ENCODE measurements around the gene GPD1L. TPM values are rescaled to one million over a fixed set of nuclear protein-coding genes. Genes with fewer than 3 reads are reported as not detected.
"Not testable (repeated sequence)": the region's sequence is repeated elsewhere in the genome, so short reads cannot be mapped to it uniquely, and the experiment has no call there.

GPD1L gene
- polyA plus RNA-seq (2012; ENCODE audit: insufficient read depth, insufficient read length): 20.2 TPM

- H3K4me3 ChIP-seq (ENCODE audit: low read length): peak within 1 kb of the TSS; percentile 67
- peak; percentile 87 for DNase-seq (ENCODE audit: low read depth, low spot score)
Measured at GRCh38 chr3:32106132-32106928, at the start of gene GPD1L. GPD1L (plus strand) TSS chr3:32106620; CDS start chr3:32106712, 92 bp downstream.

GRCh38 chr3:32058465-32058864 lies 48.0 kb upstream of the GPD1L start:
- not testable (repeated sequence) for H3K4me3 ChIP-seq (ENCODE audit: low read length); DNase-seq (ENCODE audit: low read depth, low spot score)

GRCh38 chr3:32062950-32063582 lies 43.4 kb upstream of the GPD1L start:
- no peak for DNase-seq (ENCODE audit: low read depth, low spot score)
- H3K4me3 ChIP-seq (ENCODE audit: low read length): no peak overlapping the region

GRCh38 chr3:32066686-32067085 lies 39.7 kb upstream of the GPD1L start:
- no peak overlapping the region for H3K4me3 ChIP-seq (ENCODE audit: low read length)
- DNase-seq (ENCODE audit: low read depth, low spot score): no peak

- not testable (repeated sequence) for H3K4me3 ChIP-seq (ENCODE audit: low read length); DNase-seq (ENCODE audit: low read depth, low spot score)
Measured at GRCh38 chr3:32074194-32074593, 32.2 kb upstream of the GPD1L start.

- no peak for DNase-seq (ENCODE audit: low read depth, low spot score)
- no peak overlapping the region for H3K4me3 ChIP-seq (ENCODE audit: low read length)
Measured at GRCh38 chr3:32076566-32076965, 29.9 kb upstream of the GPD1L start.

GRCh38 chr3:32077260-32078084 lies 28.9 kb upstream of the GPD1L start:
- H3K4me3 ChIP-seq (ENCODE audit: low read length): no peak overlapping the region
- no peak for DNase-seq (ENCODE audit: low read depth, low spot score)

- no peak for DNase-seq (ENCODE audit: low read depth, low spot score)
- no peak overlapping the region for H3K4me3 ChIP-seq (ENCODE audit: low read length)
Measured at GRCh38 chr3:32078085-32078634, 28.3 kb upstream of the GPD1L start.

GRCh38 chr3:32078864-32079263 lies 27.6 kb upstream of the GPD1L start:
- no peak for DNase-seq (ENCODE audit: low read depth, low spot score)
- H3K4me3 ChIP-seq (ENCODE audit: low read length): no peak overlapping the region

GRCh38 chr3:32082721-32083120 lies 23.7 kb upstream of the GPD1L start:
- no peak for DNase-seq (ENCODE audit: low read depth, low spot score)

GRCh38 chr3:32083702-32084270 lies 22.6 kb upstream of the GPD1L start:
- no peak overlapping the region for H3K4me3 ChIP-seq (ENCODE audit: low read length)
- DNase-seq (ENCODE audit: low read depth, low spot score): no peak

More at GRCh38 chr3:32082721-32083120, 23.7 kb upstream of the GPD1L start:
- no peak overlapping the region for H3K4me3 ChIP-seq (ENCODE audit: low read length)

- H3K4me3 ChIP-seq (ENCODE audit: low read length): no peak overlapping the region
- no peak for DNase-seq (ENCODE audit: low read depth, low spot score)
Measured at GRCh38 chr3:32084870-32085269, 21.6 kb upstream of the GPD1L start.

- H3K4me3 ChIP-seq (ENCODE audit: low read length): no peak overlapping the region
- DNase-seq (ENCODE audit: low read depth, low spot score): no peak
Measured at GRCh38 chr3:32086464-32086863, 20.0 kb upstream of the GPD1L start.

GRCh38 chr3:32089476-32089875 lies 16.9 kb upstream of the GPD1L start:
- H3K4me3 ChIP-seq (ENCODE audit: low read length): no peak overlapping the region
- no peak for DNase-seq (ENCODE audit: low read depth, low spot score)

- DNase-seq (ENCODE audit: low read depth, low spot score): no peak
- no peak overlapping the region for H3K4me3 ChIP-seq (ENCODE audit: low read length)
Measured at GRCh38 chr3:32093204-32093603, 13.2 kb upstream of the GPD1L start.

GRCh38 chr3:32095431-32095830 lies 11.0 kb upstream of the GPD1L start:
- DNase-seq (ENCODE audit: low read depth, low spot score): no peak
- H3K4me3 ChIP-seq (ENCODE audit: low read length): no peak overlapping the region

GRCh38 chr3:32097768-32098167 lies 8.7 kb upstream of the GPD1L start:
- no peak overlapping the region for H3K4me3 ChIP-seq (ENCODE audit: low read length)
- no peak for DNase-seq (ENCODE audit: low read depth, low spot score)

GRCh38 chr3:32098528-32098927 lies 7.9 kb upstream of the GPD1L start:
- DNase-seq (ENCODE audit: low read depth, low spot score): no peak
- H3K4me3 ChIP-seq (ENCODE audit: low read length): no peak overlapping the region

GRCh38 chr3:32100465-32100864 lies 6.0 kb upstream of the GPD1L start:
- DNase-seq (ENCODE audit: low read depth, low spot score): no peak
- no peak overlapping the region for H3K4me3 ChIP-seq (ENCODE audit: low read length)
